Activated CD8-positive, alpha-beta memory T cell treated with anti-CD3 and anti-CD28 coated beads, Interleukin-2, amount 50 U/mL, for 24 hours (primary cell): ENCODE results near the gene INSRR.

Experiments used
- DNase-seq: peaks from one replicate; pipeline ENCODE4 v3.0.0-alpha.2; 2020; ENCODE audit errors: extremely low read depth

The INSRR gene

DNA sequence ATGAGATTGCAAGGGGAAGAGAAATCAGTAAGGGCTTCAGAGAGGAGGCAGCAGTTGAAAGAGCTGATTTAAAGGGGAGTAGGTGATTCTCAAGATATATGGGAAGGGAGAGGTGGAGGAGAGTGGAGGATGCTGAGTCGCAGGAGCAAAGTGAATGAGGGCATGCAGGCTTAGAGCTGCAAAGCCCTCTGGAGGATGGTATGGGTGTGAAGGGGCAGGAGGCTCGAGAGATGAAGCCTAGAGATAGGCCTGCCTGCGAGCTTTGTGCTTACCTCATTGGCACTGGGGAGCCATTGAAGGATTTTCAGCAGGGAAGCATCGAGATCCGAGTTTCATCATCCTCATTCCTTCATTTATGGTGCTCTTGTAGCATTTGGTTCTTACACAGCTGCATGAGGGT, 26.5 kb downstream of the INSRR start:
- no peak for DNase-seq

DNA sequence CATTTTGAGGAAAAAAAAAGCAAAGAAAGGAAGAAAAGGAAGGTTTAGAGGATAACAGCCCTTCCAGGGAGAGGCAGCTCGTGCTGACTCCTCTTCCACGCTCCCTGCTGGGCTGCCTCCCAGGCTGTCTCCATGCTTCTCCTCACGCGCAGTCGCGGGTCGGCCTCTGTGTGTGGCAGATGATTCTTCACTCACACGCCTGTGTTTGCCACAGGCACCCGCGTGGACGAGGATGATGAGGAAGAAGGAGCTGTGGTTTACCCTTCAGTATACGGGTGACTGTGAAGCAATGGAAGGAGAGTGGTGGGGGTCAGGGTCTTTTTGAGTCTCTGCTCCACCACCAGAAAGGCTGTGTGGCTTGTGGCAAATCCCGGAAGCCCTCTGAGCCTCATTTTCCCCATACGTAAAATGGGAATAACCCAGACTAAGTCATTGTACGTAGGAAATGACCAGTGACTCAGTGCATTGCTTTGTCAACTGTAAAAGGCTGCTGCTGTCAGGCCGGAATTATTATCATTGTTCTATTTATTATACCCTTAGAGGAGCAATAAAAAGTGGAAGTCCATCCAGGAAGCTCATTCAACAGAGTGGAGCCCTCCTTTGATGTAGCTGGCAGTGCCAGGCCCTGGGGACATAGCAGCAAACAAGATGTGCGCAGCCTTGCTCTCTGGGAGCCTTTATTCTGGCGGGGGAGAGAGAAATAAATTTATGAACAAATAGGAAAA, 30.4 kb downstream of the INSRR start:
- no peak for DNase-seq

DNA sequence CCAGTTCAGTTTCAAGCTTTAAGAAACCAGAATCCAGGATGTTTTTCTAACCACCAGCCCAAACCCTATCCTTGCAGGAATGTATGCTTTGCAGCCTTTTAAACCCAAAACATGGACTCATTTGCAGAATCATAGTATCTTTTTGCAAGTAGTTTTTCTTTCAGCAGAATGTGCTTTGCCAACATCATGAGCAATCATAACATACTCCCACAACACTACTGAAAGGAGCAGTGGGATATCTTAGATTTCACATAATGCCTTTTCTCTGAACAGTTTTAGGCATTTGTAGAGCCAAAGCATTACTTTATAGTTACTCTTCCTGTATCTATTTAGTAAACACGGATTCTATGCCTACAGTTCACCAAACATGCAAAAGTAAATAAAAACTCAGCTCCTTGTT, 32.3 kb downstream of the INSRR start:
- DNase-seq = no peak

DNA sequence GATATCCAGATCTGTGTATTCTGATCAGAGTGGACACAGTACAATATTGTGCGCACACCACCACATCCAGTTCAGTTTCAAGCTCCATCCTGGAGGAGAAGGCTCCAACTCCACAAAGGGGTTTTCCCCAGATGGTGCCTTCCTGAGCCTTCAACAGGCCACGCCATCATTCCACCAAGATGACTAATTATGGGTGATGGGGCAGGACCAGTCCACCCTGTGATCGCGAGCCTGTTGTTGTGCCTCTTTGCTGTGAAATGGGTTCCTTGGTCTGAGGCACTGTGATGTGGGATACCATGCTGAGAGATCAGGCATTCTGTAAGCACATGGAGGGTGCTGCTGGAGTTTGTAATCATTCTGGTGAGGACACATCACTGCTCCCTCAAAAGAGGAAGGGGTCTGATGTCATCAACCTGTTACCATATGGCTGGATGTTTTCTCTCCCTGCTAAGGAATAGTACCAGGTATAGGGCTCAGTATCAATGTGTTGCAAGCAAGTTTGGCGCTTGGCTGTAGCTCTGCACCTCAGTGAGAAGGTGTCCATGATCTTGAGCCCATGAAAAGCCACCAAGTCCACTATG, 35.6 kb downstream of the INSRR start:
- DNase-seq = no peak

DNA sequence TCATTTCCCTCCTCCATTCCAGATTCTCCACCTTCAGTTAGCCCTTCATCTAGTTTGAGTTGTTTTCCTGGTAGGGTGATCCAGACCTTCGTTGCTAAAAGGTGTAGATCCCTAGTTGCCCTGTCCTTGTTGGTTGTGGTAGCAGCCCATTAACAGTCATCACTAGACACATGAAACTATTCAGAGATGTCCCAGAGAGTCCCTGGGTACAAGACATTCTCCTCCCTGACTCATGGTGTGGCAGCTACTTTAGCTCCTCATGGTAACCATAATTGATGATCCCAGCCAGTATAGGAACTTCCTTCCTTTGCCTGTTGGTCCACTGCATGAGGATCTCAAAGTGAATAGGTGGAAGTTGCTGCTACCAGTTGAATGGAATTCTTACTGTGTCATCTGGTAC, 36.2 kb downstream of the INSRR start:
- DNase-seq = no peak

- DNase-seq = no peak
Measured at GRCh38 chr1:156821801-156822200, 37.1 kb downstream of the INSRR start.

GRCh38 chr1:156816561-156817328, 42.2 kb downstream of the INSRR start, which contains the start of gene SH2D2A:
Gene SH2D2A, minus strand, starts transcription at chr1:156816848. Its CDS starts 140 bp downstream, at chr1:156816708.
- peak; percentile 94 for DNase-seq

- no peak for DNase-seq
Measured at GRCh38 chr1:156815961-156816422, 42.9 kb downstream of the INSRR start.

GRCh38 chr1:156815307-156815826, 43.5 kb downstream of the INSRR start:
- DNase-seq = no peak

GRCh38 chr1:156814571-156815260, 44.2 kb downstream of the INSRR start:
- DNase-seq = no peak

DNA sequence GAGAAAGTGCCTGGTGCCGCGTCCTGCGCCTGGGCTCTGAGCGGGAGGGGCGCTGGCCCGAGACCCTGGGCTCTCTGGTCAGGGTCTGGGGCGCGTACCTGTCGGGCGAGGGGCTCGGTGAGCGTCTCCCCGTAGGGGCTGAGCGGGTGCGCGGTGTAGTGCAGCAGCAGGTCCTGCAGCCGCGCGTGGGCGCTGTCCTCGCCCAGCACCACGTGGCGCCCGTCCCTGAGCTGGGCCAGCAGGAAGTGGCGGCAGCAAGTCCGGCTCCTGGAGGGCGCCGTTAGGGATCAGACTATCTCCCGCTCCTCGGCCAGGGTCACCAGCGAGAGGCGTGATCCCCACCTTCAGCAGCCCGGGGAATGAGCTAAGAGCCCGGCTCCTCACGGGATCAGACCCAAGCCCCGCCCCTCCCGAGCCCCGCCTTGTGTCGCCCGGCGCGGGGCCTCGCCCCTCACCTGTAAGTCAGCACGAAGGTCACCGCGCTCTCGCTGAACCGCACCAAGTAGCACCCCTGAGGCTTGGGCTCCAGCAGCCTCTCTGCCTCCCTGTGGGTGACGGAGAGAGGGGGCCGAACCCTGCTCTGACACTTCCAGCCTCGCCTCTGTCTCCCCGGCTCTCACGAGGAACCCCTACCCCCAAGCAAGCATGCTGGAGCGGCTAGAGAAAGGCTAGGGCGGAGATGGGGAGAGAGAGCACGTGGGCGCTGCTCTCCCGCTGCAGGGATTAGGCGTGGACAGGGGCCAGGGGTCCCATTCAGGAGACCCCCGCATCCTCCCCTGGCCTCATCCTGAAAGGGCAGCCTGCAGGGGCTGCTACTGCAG, 45.0 kb downstream of the INSRR start:
- peak; percentile 25 for DNase-seq

DNA sequence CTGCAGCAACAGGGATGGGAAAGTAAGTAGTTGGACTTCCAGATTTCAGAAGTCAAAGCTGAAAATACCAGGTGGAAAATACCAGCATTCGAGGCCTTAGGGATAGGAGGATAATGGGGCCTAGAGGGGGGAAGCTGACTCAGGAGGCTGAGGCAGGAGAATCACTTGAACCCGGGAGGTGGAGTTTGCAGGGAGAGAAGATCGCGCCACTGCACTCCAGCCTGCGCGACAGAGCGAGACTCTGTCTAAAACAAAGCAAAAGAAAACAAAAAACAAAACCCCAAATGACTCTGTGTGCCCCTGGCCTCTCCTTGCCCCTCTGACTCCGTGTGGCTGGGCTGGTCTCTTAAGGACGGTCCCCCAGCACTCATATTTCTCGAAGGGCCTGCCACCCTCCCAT, 45.6 kb downstream of the INSRR start:
- DNase-seq = no peak

DNA sequence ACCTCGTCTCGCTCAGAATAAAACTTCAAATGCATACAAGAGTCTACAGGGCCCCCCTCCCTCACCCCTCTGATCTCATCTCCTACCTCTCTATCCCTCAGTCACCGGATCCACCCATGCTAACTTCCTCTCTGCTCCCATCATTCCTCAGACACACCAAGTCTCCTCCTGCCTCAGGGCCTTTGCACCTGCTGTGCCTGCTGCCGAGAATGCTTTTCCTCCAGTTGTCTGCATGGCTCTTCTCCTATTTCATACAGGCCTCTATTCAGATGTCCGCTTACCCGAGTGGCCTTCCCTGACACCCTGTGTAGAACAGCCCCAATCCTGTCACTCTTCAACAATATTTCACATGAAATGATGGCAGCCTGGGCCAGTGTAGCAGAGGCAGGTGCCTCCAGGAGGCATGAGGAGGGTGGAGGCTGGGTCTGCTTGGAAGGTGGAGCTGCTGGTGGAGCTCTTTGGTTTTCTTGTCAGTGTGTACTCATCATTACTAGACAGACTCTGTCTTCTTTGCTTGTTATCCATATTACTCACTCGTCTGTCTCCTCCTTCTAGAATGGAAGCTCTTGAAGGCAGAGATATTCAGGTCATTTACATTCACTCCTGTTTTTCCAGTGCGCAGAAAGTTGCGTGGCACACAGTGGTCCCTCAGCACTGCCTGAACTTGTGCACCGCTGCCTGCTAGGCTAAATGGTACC, 46.5 kb downstream of the INSRR start:
- DNase-seq = no peak

DNA sequence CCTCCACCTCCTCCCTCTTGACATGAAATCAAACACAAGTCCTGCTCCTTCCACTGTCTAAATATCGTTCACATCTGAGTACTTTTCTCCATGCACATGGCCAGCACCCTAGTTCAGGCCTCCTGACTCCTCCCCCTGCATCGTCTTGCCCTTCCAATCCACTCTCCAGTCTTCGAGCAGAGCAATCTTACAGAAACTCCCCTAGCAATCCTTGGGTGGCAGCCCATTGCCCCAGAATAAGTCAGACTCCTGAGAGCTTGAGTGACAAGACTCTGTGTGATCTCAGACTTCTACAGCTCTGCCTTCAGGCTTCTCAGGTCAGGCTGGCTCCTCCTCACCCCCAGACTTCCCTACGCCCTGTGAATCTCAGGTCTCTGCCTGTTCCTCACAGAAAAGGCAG, 47.7 kb downstream of the INSRR start:
- DNase-seq = no peak

DNA sequence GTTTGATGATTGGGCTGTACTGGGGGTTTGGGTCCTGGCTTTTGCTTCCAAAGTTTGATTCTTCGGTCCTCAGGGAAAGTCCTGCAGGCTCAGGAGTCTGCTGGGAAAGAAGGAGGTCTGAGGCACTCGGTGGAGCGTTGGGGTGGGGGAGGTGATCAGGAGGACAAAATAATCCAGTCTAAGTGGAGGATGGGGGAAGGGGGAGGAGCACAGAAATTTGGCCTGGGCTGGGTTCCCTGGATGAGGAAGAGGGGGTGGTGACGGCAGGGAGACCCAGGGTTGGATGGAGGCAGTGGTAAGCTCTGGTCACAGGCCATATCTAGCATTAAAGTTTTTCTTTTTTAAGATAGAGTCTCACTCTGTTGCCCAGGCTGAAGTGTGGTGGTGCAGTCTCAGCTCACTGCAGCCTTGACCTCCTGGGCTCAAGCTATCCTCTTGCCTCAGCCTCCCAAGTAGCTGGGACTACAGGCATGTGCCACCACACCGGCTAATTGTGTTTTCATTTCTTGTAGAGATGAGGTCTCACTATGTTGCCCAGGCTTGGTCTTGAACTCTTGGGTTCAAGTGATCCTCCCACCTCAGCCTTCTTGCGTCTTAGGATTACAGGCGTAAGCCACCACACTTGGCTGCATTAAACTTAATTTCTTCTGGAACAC, 49.1 kb downstream of the INSRR start:
- no peak for DNase-seq

- no peak for DNase-seq
Measured at GRCh38 chr1:156809281-156809680, 49.6 kb downstream of the INSRR start.

DNA sequence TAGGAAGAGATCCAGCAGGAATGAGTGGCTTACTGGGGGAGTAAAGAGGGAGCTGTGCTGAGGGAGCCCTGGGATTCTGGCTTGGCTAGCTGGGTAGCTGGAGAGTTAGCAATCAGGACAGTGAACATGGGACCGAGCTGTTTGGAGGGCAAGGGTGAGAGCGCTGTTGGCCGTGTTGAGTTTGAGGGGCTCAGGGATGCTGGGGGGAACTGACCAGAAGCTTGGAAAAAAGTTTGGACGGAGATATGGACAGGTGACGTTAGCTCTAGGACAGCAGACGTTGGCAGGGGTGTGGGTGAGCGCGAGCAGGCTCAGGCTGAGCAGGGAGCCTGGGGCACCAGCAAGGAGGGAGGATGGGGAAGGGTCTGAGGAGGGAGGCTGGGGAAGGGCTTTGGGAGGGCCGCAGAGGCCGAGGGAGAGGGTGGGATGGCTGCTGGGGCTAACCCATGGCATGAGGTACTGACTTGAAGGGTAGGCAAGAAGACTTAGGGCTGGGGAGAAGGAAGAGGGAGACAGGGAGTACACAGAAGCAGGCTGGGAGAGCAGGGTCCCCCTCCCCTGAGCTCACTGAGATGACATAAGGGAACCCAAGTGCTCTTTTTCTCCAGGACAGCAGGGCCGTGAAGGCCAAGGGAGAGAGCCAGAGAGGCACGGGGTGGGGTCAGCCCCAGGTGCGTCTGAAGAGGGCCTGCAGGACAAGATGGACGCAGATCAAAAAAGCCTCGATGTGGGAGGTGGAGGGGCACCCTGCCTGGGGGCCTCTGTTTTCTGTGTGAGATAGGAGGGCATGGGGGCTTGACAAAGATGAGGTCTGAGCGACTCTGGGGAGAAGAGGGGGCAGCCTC, 50.5 kb downstream of the INSRR start:
- DNase-seq = no peak

GRCh38 chr1:156807627-156808026, 51.3 kb downstream of the INSRR start:
- no peak for DNase-seq
